ENCODE data around the gene SFMBT2.

SFMBT2 gene

DNA sequence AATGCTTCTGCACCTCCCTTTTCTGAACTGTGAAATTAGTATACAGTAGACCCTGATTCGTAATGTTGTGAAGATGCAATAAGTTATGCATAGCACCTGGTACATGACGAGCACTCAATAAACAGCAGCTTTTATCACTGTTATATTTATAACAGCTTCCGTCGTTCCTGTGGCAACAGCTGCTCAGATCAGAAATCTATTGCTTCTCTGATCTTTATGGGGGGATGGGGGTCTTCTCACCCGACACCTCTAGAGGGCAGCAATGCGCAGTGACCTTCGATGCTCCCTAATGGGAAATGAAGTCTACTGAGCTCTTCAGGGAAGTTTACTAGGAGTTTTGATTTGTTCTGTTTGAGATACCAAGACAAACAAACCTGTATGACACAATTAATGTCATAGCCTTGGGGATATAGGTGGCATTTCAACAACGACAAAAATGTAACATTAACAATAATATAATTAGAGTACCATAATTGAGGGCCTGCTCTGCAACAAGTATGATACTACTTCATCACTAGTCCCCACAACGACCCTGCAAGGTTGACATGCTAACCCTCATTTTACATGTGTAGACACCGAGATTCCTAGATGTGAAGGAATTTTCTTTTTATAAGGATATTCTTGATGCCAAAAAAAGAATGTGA lies 289.6 kb downstream of the SFMBT2 start:
- no peak for DNase-seq

DNA sequence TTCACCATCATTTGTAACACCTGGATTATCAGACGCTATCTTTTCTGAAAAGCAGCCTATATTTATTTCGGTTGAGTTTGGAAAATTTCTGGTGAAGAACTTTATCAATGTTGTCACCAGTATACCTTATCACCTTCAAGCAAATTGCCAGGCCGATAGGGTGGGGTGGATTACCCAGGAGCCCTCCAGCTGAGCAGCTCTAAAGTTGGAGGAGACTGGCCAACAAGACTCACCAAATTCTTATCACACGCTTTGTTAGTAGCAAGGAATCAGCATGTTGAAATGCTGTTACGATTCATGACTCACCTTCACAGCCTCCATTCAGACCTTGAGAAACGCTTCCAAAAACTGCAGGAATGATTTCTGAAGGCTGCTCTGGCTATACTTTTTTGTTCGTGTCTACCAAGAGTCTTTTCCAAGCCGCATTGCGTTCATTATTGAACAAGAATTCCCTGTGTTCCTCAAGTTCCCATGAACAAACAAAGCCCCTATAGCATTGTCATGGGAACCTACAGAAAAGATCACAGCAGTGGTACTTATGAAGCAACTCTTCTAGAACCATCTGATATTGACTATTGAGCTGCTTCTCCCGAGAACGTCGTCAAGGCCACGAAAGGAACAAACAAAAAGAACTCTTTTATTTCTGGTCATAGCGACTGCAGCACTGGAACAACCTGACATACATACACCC lies 291.4 kb downstream of the SFMBT2 start:
- no peak for DNase-seq

DNA sequence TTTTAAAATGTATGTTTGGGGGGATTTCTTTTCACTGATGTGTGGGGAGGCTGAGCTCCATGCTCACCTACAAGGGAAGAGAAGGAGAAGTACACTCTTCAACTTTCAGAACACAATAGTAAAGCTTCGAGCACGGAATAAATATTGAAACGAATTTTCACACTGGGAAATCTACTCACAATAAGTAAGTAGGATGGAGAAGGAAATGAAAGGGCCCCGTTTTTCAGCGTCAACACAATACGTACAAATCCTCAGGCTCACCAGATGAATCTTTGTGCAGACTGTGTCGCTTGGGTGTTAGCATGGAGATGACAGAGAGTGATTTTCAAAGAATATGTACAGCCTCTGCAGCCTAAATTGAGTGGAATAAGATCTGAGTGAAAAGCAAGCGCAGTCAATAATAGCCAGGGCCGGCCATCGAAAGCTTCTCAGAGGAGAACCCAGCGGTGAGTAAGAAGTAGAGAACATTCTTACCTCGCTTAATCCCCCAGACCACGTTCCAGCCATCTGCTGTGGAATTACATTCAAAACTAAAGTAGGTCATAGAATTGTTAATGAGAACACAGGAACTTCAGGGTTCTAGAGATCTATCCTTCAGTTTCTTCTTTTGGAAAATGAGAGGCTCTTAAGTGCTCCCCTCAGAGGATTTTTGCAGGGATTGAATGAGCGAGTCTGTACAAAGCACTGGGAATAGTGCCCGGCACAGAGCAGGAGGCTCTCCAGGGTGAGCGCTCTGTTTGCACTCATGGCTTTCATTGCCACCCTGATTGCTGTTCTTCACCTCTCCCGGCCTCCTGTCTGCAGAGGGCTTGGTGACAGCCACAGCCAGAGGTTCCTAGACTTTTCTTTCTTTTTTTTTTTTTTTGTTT lies 292.8 kb downstream of the SFMBT2 start:
- no peak for DNase-seq

DNA sequence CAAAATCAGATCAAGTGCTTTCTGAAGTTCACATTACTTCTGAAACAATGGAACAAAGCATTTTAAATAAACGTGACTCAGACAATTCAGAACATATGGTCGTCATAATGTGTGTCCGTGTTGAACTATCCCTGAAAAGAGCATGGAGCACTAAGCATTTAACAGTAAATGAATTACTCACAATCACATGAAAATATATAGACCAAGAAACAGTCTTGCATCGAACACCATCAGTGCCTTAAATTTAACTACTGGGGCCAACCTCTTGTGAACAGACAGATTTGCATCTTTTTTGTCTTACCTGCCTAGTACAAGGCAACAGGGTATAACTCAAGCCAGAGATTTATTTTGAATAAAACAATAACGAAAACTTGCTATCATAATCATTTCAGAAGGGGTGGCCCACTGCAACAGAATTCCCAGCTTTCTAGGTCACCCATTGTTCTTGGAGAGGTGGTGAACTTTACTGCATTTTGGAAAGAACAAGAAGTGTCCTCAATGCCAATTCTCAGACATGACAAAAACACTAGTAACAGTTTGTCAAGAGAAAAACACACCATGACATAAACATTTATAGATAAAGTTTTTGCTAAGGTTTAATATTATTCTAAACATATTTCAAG lies 293.5 kb downstream of the SFMBT2 start:
- no peak for DNase-seq

DNA sequence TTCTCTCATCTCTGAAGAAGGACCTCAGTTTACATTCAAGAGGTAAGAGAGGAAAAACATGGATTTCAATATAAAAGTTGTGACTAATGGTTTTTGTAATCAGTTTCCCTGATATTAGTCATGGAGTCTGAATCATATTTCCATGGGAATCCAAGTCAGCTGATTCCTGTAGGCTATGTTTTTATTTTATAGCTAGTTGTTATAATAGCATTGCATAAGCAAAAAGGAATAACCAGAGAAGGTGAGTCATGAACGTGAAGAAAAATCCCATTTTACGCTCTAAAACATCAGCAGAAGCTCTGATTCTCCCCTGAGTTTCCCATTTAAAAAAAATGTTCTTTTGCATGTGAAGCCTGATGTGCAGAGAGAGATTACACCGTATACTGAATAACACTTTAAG lies 299.3 kb downstream of the SFMBT2 start:
- DNase-seq: no peak

DNA sequence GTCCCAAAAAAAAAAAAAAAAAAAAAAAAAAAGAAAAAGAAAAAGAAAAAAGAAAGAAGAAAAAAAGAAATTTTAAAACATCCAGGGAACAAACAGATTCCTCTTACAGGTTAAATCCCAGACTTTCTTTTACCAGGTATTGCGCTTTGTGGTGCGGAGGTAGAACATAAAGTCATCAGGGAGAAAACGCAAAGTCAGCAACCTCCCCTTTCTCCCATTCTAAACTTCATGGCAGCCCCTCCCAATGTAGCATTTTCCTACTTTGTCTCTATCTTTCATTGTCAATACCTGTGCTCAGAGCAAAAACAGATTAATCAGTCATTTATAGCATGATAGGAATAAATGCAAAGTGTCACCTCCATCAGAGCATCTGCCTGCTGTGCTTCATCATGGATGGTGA lies 299.7 kb downstream of the SFMBT2 start:
- DNase-seq: no peak

All from NCI-H1930 (cell line).